PC-9 (cell line): ENCODE data around the gene TPST2.

Source experiments
- EZH2 ChIP-seq: fragments of 200-600 bp; sonication (generic); IDR thresholded peaks from 2 replicates; pipeline ENCODE4 v1.8.0; 2017; ENCODE audit warnings: antibody characterized with exemption, low read depth
- TF ChIP-seq, protein P1 (sequence below): fragments of 200-600 bp; sonication (generic); conservative IDR thresholded peaks from 2 replicates; pipeline ENCODE4 v1.6.1; 2017; ENCODE audit warnings: mixed run types, antibody characterized with exemption, mild to moderate bottlenecking, moderate library complexity

DNA sequence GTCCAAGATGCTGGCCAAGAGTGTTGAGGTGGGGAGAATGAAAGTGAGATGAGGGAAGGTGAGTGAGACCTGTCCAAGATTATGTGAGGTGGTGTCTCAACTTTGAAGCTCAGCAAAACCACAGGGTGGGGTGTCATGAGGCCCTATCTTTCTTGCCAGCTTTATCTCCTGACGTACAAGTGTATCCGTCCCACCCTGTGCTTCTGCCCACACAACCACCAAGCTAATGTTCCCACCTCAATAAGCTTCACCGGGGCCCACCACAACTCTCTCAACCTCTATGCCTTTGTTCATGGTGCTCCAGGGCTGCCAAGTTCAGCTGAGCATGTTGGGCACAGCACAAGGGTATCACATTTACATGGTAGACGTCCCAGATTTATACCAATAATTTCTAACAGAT, 7.1 kb upstream of the TPST2 start:
- TF ChIP-seq, protein P1, sequence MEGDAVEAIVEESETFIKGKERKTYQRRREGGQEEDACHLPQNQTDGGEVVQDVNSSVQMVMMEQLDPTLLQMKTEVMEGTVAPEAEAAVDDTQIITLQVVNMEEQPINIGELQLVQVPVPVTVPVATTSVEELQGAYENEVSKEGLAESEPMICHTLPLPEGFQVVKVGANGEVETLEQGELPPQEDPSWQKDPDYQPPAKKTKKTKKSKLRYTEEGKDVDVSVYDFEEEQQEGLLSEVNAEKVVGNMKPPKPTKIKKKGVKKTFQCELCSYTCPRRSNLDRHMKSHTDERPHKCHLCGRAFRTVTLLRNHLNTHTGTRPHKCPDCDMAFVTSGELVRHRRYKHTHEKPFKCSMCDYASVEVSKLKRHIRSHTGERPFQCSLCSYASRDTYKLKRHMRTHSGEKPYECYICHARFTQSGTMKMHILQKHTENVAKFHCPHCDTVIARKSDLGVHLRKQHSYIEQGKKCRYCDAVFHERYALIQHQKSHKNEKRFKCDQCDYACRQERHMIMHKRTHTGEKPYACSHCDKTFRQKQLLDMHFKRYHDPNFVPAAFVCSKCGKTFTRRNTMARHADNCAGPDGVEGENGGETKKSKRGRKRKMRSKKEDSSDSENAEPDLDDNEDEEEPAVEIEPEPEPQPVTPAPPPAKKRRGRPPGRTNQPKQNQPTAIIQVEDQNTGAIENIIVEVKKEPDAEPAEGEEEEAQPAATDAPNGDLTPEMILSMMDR = no peak
- no peak for TF ChIP-seq EZH2
